ENCODE results near the gene GPLD1. TPM values are rescaled to one million over a fixed set of nuclear protein-coding genes. Genes with fewer than 3 reads are reported as not detected.
A peak's percentile ranks its signal among the peaks of the same experiment; 100 is the strongest.

GPLD1 gene
- total RNA-seq, 1 donor from 2014 or later = 10.6 TPM

- no peak for DNase-seq (ENCODE audit: low spot score in 2 of 2)
- no peak for FAIRE-seq
These were observed 12.0 kb upstream of the GPLD1 start for GRCh38 chr6:24501374-24501773.

DNA sequence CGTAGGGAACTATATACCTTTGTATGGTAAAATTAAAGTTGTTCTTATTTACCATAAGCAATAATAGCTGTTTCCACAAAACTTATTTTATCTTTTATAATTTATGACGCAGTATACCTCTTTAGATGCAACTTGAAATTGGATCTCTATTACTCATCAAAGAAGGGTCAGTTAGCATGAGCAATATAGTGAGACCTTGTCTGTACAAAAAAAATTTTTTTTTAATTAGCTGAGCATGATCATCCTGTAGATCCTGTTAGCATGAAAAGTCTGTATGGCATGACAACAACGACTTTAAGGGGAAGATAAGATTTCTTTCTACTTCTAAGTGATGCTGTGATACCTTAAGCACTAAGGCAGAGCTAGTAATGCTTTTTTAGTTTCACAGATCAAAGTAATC, 11.3 kb upstream of the GPLD1 start:
- DNase-seq (ENCODE audit: low spot score in 2 of 2) = no peak

GRCh38 chr6:24497254-24497970, 8.0 kb upstream of the GPLD1 start:
- DNase-seq (ENCODE audit: low spot score in 2 of 2) = no peak
- no peak for FAIRE-seq

More for the DNA sequence above, 11.3 kb upstream of the GPLD1 start:
- FAIRE-seq = no peak

- FAIRE-seq (no peak), DNase-seq (ENCODE audit: low spot score in 2 of 2) (peak; percentile 58 to 64)
These were observed 5.7 kb upstream of the GPLD1 start, which contains the start of gene ALDH5A1 for GRCh38 chr6:24494821-24495795. Gene ALDH5A1 (plus strand): TSS chr6:24494969. CDS start chr6:24494997, 28 bp downstream.

DNA sequence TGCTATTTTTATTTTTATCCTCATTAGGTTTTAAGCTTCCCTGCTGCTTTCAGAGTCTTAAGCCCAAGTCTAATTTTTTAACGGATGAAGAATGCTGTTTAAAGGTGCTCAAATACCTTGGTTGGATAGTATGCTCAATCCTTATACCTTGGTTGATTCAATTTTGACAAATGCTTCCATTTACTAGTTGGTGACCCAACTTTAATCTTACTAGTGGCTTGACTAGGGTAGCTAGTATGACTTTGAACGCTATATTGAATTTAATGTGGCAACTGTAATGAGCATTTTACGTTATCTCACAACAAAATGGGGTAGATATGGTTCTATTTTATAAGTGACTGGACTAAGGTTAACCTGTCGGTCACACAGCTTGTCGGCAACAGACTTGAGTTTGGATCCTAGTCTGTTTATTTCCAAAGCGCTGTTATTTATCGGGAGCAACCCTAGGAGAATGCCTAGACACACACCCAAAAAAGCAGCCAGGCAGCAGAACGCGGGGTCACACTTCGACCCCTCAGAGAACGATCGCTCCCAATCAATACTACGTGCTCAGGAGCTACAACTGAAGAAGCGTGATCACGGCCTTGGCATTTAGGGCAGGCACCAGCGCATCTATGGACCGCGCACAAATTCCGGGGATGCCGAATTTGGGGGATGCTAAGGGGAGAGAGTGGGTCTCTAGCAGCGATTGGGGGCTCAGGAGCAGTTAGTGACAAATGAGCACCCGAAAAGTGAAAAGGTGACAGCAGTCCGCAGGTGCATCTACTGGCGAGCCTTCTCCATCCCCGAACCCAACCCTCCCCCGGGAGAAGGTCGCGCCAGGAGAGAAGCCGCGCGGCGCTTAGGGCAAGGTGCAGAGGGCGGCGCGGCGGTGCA, 4.8 kb upstream of the GPLD1 start:
- no peak for FAIRE-seq
- DNase-seq (ENCODE audit: low spot score in 2 of 2) = no peak

- DNase-seq (ENCODE audit: low spot score in 2 of 2) (no peak), FAIRE-seq (no peak)
These were observed 3.1 kb upstream of the GPLD1 start for GRCh38 chr6:24492475-24492874.

DNA sequence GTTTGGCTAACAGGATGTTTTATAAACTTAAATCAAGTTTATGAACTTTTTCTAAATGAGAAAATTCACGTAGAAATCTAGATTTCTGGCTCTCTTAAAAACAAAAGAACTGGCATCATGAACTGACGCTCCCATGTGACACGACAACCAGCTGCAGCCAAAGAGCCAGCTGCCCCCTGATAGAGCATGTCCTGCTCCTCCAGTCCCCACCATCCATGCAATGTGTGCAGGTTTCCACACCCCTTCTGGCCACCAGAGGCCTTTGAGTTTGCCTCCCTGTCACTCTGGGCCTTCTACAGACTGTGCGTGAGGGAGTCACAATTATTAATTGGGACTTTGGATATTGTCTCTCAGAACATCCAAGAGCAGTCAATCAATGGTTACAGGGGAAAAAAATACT, 1.6 kb upstream of the GPLD1 start:
- no peak for DNase-seq (ENCODE audit: low spot score in 2 of 2)
- FAIRE-seq = no peak

DNA sequence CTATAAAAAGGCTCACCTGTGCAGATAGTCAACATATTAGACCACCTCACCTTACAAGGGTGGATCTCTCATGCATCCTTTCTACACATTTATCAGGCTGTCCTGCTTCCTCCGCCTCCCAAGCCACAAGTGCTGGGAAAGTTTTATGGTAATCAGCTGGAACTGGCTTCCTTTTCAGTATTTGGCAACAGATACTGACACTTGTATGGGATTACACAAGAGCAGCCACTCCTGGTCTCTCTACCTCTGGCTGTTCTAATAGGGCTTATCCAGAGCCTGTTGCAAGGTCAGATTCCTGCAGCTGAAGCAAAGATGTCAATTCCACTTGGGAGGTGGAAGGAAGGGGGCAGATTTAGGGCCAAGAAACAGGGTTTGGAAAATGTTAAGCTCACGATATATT, 503 bp upstream of the GPLD1 start:
- no peak for FAIRE-seq
- DNase-seq (ENCODE audit: low spot score in 2 of 2) = no peak

GRCh38 chr6:24486065-24486464, 3.3 kb downstream of the GPLD1 start:
- DNase-seq (ENCODE audit: low spot score in 2 of 2) (no peak), FAIRE-seq (no peak)

DNA sequence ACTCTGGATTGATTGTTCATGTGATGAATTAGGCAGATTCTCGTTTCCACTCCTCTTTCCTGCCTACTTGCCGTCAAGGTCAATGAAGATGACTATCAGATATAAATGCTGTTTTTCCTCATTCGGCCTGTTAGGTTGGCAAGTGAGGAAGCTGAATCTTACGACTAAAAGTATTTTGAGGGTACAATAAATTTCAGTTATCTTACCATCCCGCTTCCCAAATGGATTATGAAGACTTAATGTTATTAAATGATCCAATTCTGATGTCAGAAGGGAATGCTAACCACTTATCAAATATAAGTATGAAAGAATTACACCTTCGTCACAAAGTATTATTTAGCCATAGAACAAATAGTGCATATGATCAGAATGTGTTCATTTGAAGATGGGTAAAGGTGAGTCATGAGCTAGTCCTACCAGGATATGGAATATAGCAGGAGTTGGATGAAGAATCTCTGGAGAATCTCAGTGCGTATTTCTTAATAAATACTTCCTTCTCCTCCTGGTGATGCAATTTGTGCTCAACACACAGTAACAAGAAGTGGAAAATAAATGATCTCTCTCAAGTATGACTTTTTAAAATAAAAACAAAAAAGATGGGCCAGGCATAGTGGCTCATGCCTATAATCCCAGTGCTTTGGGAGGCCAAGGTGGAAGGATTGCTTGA, 4.6 kb downstream of the GPLD1 start:
- FAIRE-seq = no peak
- no peak for DNase-seq (ENCODE audit: low spot score in 2 of 2)

GRCh38 chr6:24481449-24481848, 7.9 kb downstream of the GPLD1 start:
- DNase-seq (ENCODE audit: low spot score in 2 of 2) (no peak), FAIRE-seq (no peak)

DNA sequence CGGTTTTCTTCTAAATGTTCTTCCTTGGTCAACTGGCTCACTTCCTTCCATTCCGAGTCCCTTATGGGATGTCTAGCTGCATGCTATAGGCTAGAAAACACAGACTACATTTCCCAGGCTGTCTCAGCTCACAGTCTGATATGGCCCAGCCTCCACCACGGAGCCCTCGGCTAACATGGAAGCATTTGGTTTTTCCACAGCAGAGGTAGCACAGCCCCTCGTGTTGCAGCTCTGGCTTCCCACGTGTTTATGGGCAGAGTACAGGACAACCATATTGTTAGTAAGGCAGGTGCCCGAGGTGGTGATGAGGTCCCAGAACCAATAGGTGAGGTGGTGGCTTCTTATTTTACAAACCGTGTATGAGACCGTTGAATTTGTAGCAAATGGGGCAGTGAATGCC, 8.7 kb downstream of the GPLD1 start:
- FAIRE-seq = no peak
- no peak for DNase-seq (ENCODE audit: low spot score in 2 of 2)

DNA sequence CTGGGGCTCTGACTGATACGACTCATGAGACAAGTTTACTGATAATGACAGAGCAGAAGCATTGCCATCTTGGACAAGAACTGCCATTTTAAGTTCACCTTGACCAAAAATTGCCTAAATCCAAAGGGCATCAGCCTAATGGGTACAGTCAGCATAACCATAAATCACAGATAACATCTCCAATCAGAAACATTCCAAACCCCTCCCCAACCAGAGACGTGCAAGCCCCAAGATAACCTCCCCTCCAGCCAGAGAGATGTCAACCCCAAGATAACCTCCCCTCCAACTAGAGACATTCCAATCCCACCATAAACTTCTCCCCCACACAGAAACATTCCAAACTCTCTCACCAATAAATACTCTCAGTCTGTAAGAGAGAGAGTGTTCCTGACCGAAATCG, 10.5 kb downstream of the GPLD1 start:
- DNase-seq (ENCODE audit: low spot score in 2 of 2) (no peak), FAIRE-seq (no peak)

GRCh38 chr6:24477070-24477469, 12.3 kb downstream of the GPLD1 start:
- DNase-seq (ENCODE audit: low spot score in 2 of 2) (no peak), FAIRE-seq (no peak)

DNA sequence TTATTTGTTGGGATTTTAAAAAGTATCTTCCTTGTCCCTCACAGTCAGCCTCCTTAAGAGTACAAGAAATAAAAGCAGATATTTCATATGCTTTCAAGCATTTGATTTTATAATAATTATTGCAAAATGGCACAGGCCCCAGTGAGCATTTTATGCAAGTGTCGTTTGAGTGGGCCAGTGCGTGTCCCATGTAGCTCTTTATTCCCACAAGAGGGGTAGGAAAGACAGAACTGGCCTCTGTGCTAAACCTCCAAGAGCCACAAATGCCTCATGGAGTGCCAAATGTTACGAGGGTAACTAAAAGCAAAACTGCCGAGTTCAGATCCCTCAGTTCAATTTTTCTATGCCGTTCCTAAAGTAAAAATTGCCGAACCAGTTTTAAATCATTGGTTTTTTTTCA, 12.7 kb downstream of the GPLD1 start:
- FAIRE-seq (no peak), DNase-seq (ENCODE audit: low spot score in 2 of 2) (no peak)

DNA sequence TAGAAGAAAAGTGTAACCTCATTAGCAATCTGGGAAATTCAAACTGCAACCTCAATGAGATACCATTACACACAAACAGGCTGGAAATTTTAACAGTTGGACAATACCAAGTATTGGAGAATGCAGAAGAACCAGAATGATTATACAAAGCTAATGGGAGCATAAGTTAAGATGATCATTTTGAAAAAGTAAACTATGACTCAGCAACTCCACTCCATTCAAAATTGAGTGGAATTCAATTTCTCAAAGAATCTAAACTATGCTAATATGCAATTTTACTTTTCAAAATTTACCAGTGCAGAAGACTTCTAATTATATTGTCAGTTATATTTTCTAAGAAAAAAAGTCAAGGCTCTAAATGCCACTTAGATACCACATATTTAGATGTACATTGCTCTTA, 17.2 kb downstream of the GPLD1 start:
- DNase-seq (ENCODE audit: low spot score in 2 of 2) (no peak), FAIRE-seq (no peak)

GRCh38 chr6:24469811-24470210, 19.6 kb downstream of the GPLD1 start:
- DNase-seq (ENCODE audit: low spot score in 2 of 2) (no peak), FAIRE-seq (no peak)

- FAIRE-seq (no peak), DNase-seq (ENCODE audit: low spot score in 2 of 2) (no peak)
These were observed 24.9 kb downstream of the GPLD1 start for GRCh38 chr6:24464253-24465038.

DNA sequence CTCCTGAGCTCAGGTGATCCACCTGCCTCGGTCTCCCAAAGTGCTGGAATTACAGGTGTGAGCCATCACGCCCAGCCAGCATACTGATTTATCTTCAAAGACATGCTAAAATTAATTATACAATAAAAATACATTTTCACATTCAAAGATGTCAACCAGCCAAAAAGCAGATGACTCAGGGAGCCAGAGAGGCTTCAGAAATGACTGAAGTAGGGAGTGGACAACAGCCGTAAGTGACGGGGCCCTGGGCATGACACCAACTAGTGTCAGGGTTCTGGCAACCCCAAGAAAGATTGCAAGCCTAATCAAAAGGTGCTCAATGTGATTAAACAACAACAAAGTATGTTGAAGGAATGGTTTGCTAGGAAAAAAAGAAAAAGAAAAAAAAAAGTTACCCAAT, 28.4 kb downstream of the GPLD1 start:
- DNase-seq (ENCODE audit: low spot score in 2 of 2) (no peak), FAIRE-seq (no peak)
